ENCODE data around the gene CDCP1. TPM values are rescaled to one million over a fixed set of nuclear protein-coding genes. Genes with fewer than 3 reads are reported as not detected.
A peak's percentile ranks its signal among the peaks of the same experiment; 100 is the strongest.

Gene CDCP1
- total RNA-seq, 4 donors from 2014 or later: 1.8 to 14.2 (median 4.0) TPM

- Histone ChIP-seq H3K36me3 (no peaks in the 10 kb centered on the region), H3K4me3 (no peak overlapping the region), H3K27ac (no peak overlapping the region), H3K4me1 (peaks cover 4 to 9% of the 10 kb centered on the region in 2 donors), H3K9me3 (no peaks in the 10 kb centered on the region), H3K27me3 (no peaks in the 10 kb centered on the region)
- no peak for TF ChIP-seq POLR2A (IDR thresholded peaks at IDR 0.05)
- TF ChIP-seq CTCF (IDR thresholded peaks at IDR 0.05): no peak
- intact Hi-C loops (cut with DNase I; ENCODE audit: low total_unique reads): no loop called here
- no peak for DNase-seq
These were observed 25.1 kb upstream of the CDCP1 start for GRCh38 chr3:45171283-45171682.

- Histone ChIP-seq H3K4me1 (peaks cover 4 to 9% of the 10 kb centered on the region in 2 donors), H3K27ac (no peak overlapping the region), H3K4me3 (no peak overlapping the region), H3K27me3 (no peaks in the 10 kb centered on the region), H3K9me3 (no peaks in the 10 kb centered on the region), H3K36me3 (no peaks in the 10 kb centered on the region)
- TF ChIP-seq CTCF (IDR thresholded peaks at IDR 0.05): no peak
- TF ChIP-seq POLR2A (IDR thresholded peaks at IDR 0.05): no peak
- intact Hi-C loops (cut with DNase I; ENCODE audit: low total_unique reads): no loop called here
- DNase-seq: no peak
These were observed 23.9 kb upstream of the CDCP1 start for GRCh38 chr3:45170096-45170495.

GRCh38 chr3:45169125-45169904 lies 23.1 kb upstream of the CDCP1 start:
- H3K4me3 ChIP-seq: no peak overlapping the region
- no peaks in the 10 kb centered on the region for H3K9me3 ChIP-seq
- peaks cover 1 to 2% of the 10 kb centered on the region in 2 donors for H3K4me1 ChIP-seq
- H3K27me3 ChIP-seq: no peaks in the 10 kb centered on the region
- intact Hi-C loops (cut with DNase I; ENCODE audit: low total_unique reads): no loop called here
- no peak overlapping the region for H3K27ac ChIP-seq
- H3K36me3 ChIP-seq: no peaks in the 10 kb centered on the region
- DNase-seq: no peak
- no peak for TF ChIP-seq POLR2A (IDR thresholded peaks at IDR 0.05)

GRCh38 chr3:45168451-45168850 lies 22.3 kb upstream of the CDCP1 start:
- H3K4me3 ChIP-seq: no peak overlapping the region
- no peaks in the 10 kb centered on the region for H3K36me3 ChIP-seq
- DNase-seq: no peak
- H3K9me3 ChIP-seq: no peaks in the 10 kb centered on the region
- H3K4me1 ChIP-seq: no peaks in the 10 kb centered on the region
- no peak overlapping the region for H3K27ac ChIP-seq
- TF ChIP-seq CTCF (IDR thresholded peaks at IDR 0.05) (no peak), POLR2A (IDR thresholded peaks at IDR 0.05) (no peak)
- no peaks in the 10 kb centered on the region for H3K27me3 ChIP-seq
- intact Hi-C loops (cut with DNase I; ENCODE audit: low total_unique reads): no loop called here

- no peak overlapping the region for H3K4me3 ChIP-seq
- peak; percentile 57 to 59 for DNase-seq
These were observed 21.1 kb upstream of the CDCP1 start for GRCh38 chr3:45167011-45167911.

More at GRCh38 chr3:45167011-45167911, 21.1 kb upstream of the CDCP1 start:
- Histone ChIP-seq H3K27me3 (no peaks in the 10 kb centered on the region), H3K36me3 (no peaks in the 10 kb centered on the region), H3K9me3 (no peaks in the 10 kb centered on the region), H3K27ac (peak overlapping the region in 1 of 2 donors; percentile 11), H3K4me1 (no peaks in the 10 kb centered on the region)
- no peak for TF ChIP-seq POLR2A (IDR thresholded peaks at IDR 0.05)
- no peak for TF ChIP-seq CTCF (IDR thresholded peaks at IDR 0.05)
- intact Hi-C loops (cut with DNase I; ENCODE audit: low total_unique reads): no loop called here
